HG02763 (cell line): ENCODE results near the gene TRIM44.
"Not testable (repeated sequence)": the region's sequence is repeated elsewhere in the genome, so short reads cannot be mapped to it uniquely, and the experiment has no call there.

Source experiments
- ATAC-seq: cut with Tn5 transposase; IDR thresholded peaks from one replicate; pipeline ENCODE4 v1.9.1; 2021; ENCODE audit warnings: mild to moderate bottlenecking, moderate library complexity; ENCODE audit not compliant: unreplicated experiment

Gene TRIM44

DNA sequence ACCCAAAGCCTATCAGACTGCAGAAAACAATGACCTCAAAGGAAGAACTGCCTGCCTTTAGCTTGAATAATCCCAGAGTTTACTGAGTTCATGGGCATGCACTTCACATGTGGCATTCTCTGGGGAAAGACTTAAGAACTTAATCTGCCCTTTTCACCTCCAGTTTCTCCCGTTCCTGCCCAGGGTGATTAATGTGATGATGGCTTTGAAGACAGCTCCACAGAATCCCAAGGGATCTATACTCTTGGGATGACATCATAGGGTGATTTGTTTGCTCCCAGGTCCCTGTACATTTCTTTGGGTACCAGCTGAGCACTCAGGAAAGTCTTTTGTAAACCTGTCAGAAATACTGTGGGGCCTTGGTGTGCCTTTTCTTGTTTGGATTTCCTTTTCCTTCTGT lies 30.3 kb upstream of the TRIM44 start:
- no peak for ATAC-seq

GRCh38 chr11:35633827-35634423 lies 28.6 kb upstream of the TRIM44 start:
- no peak for ATAC-seq

- ATAC-seq = no peak
Measured at GRCh38 chr11:35635933-35636332, 26.6 kb upstream of the TRIM44 start.

- ATAC-seq = no peak
Measured at GRCh38 chr11:35639591-35640179, 22.9 kb upstream of the TRIM44 start.

DNA sequence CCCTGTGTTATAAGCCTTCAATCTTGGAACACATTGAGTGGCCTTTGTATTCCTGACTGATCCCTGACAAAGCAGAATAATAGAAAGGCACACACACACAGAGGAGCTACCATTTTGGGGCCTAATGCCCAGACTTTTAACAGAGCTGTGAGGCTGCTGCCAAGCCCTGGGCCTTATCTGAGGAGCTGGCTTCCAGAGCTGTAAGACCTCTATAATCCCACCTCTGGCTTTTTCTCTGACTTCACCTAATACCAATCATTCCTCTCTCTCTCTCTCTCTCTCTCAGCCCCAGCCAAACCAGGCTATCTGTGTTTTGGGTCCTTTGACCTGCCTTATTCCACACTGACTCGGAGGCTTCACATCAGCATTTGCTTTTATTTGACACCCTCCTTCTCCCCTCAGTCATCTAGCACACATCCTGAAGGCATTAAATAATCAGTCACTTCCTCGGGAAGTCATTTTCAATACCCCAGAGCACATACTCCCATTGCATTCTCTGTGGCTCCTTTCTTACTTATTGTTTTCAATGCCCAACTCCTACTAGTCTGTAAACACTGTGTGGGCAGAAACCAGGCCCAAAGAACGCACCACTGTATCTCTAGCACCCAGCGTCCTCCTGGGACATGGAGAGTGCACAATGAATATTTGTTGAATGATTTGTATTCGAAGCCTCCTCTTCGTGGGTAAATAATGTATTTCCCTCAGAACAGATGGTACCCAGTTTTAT lies 21.2 kb upstream of the TRIM44 start:
- ATAC-seq = no peak

DNA sequence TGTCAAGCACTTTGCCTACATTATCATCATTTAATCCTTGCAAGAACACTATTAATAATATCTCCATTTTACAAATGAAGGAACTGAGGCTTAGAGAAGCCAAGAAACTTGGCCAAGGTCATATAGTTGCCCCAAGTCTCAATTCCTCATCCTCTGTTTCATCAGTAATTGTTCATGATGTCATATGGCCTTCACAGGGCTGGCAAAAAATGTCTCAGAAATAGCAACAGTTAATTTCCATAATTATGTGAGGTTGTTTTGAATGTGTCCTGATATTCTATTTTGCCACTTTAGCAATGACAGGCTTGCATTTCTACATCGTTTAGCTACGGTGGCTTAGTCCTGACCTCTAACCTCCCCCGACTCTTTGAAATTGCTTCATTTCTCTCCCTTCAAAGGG lies 20.6 kb upstream of the TRIM44 start:
- ATAC-seq = no peak

- ATAC-seq = no peak
Measured at GRCh38 chr11:35647421-35648093, 15.0 kb upstream of the TRIM44 start.

DNA sequence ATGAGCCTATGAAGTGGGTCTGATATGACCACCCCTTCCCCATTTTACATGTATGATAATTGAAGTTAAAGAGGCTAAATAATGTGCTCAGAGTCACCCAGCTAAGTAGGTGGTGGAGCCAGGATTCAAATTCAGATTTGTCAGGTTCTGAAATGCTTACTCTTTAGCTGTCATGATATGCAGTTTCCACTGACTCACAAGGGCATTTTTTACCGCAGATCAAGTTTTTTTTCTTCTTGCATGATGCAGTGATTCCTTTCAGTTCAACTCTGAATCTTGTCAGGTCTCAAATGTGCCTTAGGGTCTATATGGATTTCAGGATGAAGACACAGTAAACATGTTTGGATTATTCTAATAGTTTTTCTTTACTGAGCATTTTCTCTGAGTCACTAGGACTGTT lies 12.6 kb upstream of the TRIM44 start:
- no peak for ATAC-seq

DNA sequence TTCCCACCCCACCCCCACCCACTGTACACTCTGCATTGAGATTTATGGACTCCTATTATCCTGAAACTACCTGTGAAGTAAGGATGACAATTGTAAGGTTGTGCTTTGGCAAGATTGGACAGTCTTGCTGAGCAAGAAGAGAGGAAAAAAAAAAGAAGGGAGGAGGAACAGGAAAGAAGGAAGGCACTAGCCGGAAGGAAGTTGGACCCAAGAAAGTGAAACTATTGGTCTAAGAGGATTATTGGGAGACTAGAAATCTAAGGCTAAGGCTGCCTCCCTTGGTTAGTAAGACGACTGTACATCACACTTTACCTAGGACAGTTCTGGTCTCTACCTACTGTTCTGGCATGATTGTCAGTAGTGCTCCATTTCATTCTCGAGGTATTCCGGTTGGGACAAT lies 12.1 kb upstream of the TRIM44 start:
- ATAC-seq = no peak

DNA sequence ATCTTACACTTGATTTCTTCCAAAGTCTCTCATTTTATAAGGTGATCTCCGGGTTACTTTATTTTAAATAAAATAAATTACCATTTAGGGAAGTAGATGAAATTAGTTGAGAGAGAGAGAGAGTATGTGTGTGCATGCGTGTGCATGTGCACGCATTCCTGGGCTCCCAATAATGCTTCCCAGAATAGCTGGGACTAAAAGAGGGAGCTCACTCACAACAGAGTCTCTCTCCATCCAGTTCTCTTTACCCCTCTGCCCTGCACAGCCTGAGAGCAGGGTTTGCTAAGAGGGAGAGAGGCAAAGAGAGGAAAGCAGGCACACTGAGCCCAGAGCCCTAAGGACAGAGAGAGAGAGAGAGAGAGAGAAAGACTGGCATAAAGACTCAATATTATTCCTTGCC lies 11.3 kb upstream of the TRIM44 start:
- no peak for ATAC-seq

DNA sequence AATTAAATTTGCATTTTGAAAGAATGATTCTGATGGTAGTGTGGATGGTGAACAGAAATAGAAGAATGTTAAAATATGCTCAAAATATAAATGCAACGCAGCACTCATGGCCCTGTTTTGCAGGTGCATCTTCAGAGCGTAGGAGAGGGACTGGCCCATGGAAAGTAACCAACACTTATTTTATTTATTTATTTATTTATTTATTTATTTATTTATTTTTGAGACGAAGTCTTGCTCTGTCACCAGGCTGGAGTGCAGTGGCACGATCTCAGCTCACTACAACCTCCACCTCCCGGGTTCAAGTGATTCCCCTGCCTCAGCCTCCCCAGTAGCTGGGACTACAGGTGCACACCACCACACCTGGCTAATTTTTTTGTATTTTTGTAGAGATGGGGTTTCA lies 9.8 kb upstream of the TRIM44 start:
- not testable (repeated sequence) for ATAC-seq

- ATAC-seq = no peak
Measured at GRCh38 chr11:35654711-35655110, 7.9 kb upstream of the TRIM44 start.

GRCh38 chr11:35655254-35655653 lies 7.3 kb upstream of the TRIM44 start:
- ATAC-seq = no peak

DNA sequence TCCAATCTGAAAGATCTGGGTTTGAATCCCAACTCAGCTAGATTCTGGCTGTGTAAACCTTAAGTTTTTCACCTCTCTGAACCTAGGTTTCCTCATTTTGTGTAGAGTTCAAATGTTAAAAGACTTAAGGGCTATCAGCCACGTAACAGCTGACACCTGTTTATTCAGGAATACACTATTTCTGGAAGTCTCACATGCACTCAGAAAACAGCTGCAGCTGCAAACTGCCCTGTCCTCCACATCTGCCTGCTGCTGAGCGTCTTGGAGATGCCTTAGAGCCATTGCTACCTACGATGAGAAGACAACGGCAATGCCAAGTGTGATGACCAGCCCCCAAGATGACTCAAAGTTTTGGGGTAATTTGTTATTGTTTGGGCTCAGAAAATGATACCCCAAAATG lies 6.7 kb upstream of the TRIM44 start:
- ATAC-seq = no peak

DNA sequence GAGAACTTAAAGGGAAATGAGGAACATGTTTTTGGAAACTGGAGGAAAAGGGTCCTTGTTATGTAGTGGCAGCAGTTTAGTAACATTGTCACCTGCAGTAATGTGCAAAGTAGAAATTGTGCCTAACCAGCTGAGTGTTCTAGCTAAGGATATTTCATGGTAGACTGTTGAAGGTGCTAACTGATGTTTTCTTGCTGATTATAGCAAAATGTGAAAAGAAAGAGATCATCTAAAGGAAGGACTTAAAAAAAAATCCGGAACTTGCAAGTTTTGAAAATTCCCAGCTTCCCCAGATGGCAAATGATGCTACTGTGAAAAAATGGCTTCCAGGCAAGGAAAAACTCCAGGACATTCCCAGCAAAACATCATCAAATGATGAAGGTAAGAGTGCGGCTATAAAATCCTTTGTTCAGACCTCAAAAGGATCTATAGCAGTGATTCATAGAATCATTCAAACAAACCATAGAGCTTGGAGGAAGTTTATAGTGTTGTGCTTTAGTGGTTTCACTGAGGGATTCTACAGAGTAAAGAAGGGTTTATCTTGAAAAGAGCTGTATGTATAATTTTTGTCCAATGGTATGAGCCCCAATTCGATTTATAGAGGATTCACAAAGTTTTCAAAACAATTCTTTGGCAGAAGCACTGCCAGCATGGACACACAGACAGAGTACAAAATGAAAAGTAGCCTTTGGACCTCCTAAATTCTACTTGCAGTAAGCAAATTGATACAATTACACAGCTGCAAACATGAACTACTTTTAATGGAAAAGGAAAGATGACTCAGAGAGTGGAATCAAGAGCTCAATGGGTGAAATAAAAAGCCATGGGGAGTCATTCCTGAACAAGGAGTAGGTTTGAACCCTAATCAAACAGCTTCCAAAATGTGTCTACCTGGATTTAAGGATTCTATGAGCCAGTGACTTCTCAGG lies 4.3 kb upstream of the TRIM44 start:
- no peak for ATAC-seq

- ATAC-seq = no peak
Measured at GRCh38 chr11:35661534-35661933, 1.0 kb upstream of the TRIM44 start.

- peak; percentile 28 for ATAC-seq
Measured at GRCh38 chr11:35662061-35662648, 420 bp upstream of the TRIM44 start.

DNA sequence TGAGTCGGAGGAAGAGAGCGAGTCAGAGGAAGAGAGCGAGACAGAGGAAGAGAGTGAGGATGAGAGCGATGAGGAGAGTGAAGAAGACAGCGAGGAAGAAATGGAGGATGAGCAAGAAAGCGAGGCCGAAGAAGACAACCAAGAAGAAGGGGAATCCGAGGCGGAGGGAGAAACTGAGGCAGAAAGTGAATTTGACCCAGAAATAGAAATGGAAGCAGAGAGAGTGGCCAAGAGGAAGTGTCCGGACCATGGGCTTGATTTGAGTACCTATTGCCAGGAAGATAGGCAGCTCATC lies 780 bp downstream of the TRIM44 start:
- no peak for ATAC-seq

- ATAC-seq = no peak
Measured at GRCh38 chr11:35664977-35665441, 2.4 kb downstream of the TRIM44 start.

GRCh38 chr11:35667257-35667656 lies 4.7 kb downstream of the TRIM44 start:
- no peak for ATAC-seq

DNA sequence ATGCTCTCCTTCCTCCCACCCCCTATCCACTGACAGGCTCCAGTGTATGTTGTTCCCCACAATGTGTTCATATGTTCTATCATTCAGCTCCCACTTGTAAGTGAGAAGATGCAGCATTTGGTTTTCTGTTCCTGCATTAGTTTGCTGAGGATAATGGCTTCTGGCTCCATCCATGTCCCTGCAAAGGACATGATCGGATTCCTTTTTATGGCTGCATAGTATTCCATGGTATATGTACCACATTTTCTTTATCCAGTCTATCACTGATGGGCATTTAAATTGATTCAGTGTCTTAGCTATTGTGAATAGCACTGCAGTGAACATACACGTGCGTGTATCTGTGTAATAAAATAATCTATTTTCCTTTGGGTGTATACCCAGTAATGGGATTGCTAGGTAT lies 5.8 kb downstream of the TRIM44 start:
- ATAC-seq = not testable (repeated sequence)
